ENCODE measurements around the gene SPON2.

DNA sequence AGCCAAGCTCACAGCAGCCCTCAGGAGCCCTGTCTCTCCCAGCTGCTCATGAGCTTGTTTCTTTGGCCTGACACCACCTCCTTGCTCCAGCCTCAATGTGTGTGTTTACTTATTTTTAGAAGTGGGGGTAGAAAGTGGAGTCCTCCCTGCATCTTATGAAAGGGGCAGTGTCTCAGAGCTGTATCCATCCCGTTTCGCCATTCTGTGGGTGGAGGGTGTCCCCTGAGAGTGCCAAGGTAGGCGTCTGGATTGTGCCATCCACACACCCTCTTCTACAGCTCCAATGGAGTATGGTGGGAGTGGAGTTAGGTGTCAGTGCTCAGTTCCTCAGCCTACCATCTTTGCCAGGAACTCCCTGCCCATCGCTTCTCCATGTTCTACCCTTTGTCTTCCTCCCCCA lies 8.3 kb downstream of the SPON2 start:
- TF ChIP-seq, protein P1, sequence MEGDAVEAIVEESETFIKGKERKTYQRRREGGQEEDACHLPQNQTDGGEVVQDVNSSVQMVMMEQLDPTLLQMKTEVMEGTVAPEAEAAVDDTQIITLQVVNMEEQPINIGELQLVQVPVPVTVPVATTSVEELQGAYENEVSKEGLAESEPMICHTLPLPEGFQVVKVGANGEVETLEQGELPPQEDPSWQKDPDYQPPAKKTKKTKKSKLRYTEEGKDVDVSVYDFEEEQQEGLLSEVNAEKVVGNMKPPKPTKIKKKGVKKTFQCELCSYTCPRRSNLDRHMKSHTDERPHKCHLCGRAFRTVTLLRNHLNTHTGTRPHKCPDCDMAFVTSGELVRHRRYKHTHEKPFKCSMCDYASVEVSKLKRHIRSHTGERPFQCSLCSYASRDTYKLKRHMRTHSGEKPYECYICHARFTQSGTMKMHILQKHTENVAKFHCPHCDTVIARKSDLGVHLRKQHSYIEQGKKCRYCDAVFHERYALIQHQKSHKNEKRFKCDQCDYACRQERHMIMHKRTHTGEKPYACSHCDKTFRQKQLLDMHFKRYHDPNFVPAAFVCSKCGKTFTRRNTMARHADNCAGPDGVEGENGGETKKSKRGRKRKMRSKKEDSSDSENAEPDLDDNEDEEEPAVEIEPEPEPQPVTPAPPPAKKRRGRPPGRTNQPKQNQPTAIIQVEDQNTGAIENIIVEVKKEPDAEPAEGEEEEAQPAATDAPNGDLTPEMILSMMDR (IDR thresholded peaks at IDR 0.05), result no peak
- TF ChIP-seq, protein P2, sequence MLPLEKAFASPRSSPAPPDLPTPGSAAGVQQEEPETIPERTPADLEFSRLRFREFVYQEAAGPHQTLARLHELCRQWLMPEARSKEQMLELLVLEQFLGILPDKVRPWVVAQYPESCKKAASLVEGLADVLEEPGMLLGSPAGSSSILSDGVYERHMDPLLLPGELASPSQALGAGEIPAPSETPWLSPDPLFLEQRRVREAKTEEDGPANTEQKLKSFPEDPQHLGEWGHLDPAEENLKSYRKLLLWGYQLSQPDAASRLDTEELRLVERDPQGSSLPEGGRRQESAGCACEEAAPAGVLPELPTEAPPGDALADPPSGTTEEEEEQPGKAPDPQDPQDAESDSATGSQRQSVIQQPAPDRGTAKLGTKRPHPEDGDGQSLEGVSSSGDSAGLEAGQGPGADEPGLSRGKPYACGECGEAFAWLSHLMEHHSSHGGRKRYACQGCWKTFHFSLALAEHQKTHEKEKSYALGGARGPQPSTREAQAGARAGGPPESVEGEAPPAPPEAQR (CRISPR knock-in tag; IDR thresholded peaks at IDR 0.05), result no peak
- TF ChIP-seq, protein P3, sequence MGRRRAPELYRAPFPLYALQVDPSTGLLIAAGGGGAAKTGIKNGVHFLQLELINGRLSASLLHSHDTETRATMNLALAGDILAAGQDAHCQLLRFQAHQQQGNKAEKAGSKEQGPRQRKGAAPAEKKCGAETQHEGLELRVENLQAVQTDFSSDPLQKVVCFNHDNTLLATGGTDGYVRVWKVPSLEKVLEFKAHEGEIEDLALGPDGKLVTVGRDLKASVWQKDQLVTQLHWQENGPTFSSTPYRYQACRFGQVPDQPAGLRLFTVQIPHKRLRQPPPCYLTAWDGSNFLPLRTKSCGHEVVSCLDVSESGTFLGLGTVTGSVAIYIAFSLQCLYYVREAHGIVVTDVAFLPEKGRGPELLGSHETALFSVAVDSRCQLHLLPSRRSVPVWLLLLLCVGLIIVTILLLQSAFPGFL (CRISPR knock-in tag; IDR thresholded peaks at IDR 0.05; ENCODE audit: borderline replicate concordance), result no peak
- TF ChIP-seq, protein P4, sequence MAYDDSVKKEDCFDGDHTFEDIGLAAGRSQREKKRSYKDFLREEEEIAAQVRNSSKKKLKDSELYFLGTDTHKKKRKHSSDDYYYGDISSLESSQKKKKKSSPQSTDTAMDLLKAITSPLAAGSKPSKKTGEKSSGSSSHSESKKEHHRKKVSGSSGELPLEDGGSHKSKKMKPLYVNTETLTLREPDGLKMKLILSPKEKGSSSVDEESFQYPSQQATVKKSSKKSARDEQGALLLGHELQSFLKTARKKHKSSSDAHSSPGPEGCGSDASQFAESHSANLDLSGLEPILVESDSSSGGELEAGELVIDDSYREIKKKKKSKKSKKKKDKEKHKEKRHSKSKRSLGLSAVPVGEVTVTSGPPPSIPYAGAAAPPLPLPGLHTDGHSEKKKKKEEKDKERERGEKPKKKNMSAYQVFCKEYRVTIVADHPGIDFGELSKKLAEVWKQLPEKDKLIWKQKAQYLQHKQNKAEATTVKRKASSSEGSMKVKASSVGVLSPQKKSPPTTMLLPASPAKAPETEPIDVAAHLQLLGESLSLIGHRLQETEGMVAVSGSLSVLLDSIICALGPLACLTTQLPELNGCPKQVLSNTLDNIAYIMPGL (CRISPR knock-in tag; IDR thresholded peaks at IDR 0.05), result no peak
- TF ChIP-seq NR2C2 (CRISPR knock-in tag; IDR thresholded peaks at IDR 0.05) (no peak), SOX15 (CRISPR knock-in tag; IDR thresholded peaks at IDR 0.05) (no peak), RELA (CRISPR knock-in tag; IDR thresholded peaks at IDR 0.05; ENCODE audit: borderline replicate concordance) (no peak), JUN (CRISPR knock-in tag; IDR thresholded peaks at IDR 0.05) (no peak)
- TF ChIP-seq, protein P5, sequence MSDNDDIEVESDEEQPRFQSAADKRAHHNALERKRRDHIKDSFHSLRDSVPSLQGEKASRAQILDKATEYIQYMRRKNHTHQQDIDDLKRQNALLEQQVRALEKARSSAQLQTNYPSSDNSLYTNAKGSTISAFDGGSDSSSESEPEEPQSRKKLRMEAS (CRISPR knock-in tag; IDR thresholded peaks at IDR 0.05), result no peak
